ENCODE data around the gene AREL1. TPM values are rescaled to one million over a fixed set of nuclear protein-coding genes. Genes with fewer than 3 reads are reported as not detected.

Gene AREL1
- total RNA-seq, 1 experiment from 2014 or later, result 44.7 TPM

- H3K27me3 ChIP-seq (ENCODE audit: control insufficient read depth, insufficient read depth, low read length), result no peaks in the 10 kb centered on the region
- in situ Hi-C loops (cut with HindIII; ENCODE audit: low pct_unique_long_range_greater_than_20kb, low sequenced_read_pairs), result no loop called here
- ChIA-PET POLR2A (no interaction called here), CTCF (no interaction called here)
- H3K36me3 ChIP-seq (ENCODE audit: control insufficient read depth, insufficient read depth, low read length), result peaks cover 9% of the 10 kb centered on the region
- ATAC-seq, result no peak
- H3K4me3 ChIP-seq (ENCODE audit: low read depth in 2 of 2, low read length in 2 of 2), result no peak overlapping the region
- TF ChIP-seq, protein P1, sequence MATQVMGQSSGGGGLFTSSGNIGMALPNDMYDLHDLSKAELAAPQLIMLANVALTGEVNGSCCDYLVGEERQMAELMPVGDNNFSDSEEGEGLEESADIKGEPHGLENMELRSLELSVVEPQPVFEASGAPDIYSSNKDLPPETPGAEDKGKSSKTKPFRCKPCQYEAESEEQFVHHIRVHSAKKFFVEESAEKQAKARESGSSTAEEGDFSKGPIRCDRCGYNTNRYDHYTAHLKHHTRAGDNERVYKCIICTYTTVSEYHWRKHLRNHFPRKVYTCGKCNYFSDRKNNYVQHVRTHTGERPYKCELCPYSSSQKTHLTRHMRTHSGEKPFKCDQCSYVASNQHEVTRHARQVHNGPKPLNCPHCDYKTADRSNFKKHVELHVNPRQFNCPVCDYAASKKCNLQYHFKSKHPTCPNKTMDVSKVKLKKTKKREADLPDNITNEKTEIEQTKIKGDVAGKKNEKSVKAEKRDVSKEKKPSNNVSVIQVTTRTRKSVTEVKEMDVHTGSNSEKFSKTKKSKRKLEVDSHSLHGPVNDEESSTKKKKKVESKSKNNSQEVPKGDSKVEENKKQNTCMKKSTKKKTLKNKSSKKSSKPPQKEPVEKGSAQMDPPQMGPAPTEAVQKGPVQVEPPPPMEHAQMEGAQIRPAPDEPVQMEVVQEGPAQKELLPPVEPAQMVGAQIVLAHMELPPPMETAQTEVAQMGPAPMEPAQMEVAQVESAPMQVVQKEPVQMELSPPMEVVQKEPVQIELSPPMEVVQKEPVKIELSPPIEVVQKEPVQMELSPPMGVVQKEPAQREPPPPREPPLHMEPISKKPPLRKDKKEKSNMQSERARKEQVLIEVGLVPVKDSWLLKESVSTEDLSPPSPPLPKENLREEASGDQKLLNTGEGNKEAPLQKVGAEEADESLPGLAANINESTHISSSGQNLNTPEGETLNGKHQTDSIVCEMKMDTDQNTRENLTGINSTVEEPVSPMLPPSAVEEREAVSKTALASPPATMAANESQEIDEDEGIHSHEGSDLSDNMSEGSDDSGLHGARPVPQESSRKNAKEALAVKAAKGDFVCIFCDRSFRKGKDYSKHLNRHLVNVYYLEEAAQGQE (IDR thresholded peaks at IDR 0.05; ENCODE audit: insufficient read depth in 1 of 2, low read depth in 2 of 2, low read length in 1 of 2), result no peak
- TF ChIP-seq POLR2AphosphoS5 (IDR thresholded peaks at IDR 0.05; ENCODE audit: low read depth, low read length) (no peak), SIN3A (IDR thresholded peaks at IDR 0.05; ENCODE audit: borderline replicate concordance, insufficient read depth, low read depth, low read length) (no peak), CTCF (IDR thresholded peaks at IDR 0.05) (no peak), TCF7L2 (IDR thresholded peaks at IDR 0.05; ENCODE audit: low read depth, low read length) (no peak)
- no peaks in the 10 kb centered on the region for H3K4me1 ChIP-seq (ENCODE audit: control insufficient read depth, insufficient read depth, low read length)
- intact Hi-C loops (cut with micrococcal nuclease; ENCODE audit: unreplicated experiment), result loop anchor here (10.0 kb wide), 1 partner anchor 70 kb away; the partner anchor contains the start of gene LTBP2
- no TSS peak for BruUV-seq (replicated peaks)
- DNase-seq (ENCODE audit: low read depth, low spot score), result no peak
- H3K27ac ChIP-seq (ENCODE audit: low read length), result no peak overlapping the region
- no peaks in the 10 kb centered on the region for H3K9me3 ChIP-seq (ENCODE audit: control insufficient read depth, insufficient read depth, low read depth, low read length)
Measured at GRCh38 chr14:74685056-74685455, 27.8 kb downstream of the AREL1 start.

DNA sequence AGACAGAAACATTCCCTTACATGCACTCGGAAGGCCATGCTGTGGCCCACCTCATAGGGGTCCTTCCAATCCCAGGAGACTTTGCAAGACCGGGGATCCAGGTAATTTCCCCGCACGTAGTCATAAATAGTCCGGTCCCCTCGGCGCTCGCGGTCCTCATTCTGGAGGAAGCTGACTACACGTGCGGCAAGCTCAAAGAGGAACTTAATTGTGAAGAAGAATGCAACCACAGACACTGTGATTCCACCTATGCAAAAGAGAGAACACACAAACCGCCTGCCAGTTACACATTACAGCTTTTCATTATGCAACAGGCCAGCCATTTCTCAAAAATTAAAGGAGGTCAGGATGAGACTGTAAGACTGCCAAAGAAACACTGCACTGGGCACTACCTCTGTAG lies 28.4 kb downstream of the AREL1 start:
- Histone ChIP-seq H3K4me1 (ENCODE audit: control insufficient read depth, insufficient read depth, low read length) (no peaks in the 10 kb centered on the region), H3K4me3 (ENCODE audit: low read depth in 2 of 2, low read length in 2 of 2) (no peak overlapping the region), H3K9me3 (ENCODE audit: control insufficient read depth, insufficient read depth, low read depth, low read length) (no peaks in the 10 kb centered on the region), H3K36me3 (ENCODE audit: control insufficient read depth, insufficient read depth, low read length) (peaks cover 9% of the 10 kb centered on the region), H3K27ac (ENCODE audit: low read length) (no peak overlapping the region), H3K27me3 (ENCODE audit: control insufficient read depth, insufficient read depth, low read length) (no peaks in the 10 kb centered on the region)
- intact Hi-C loops (cut with micrococcal nuclease; ENCODE audit: unreplicated experiment) (loop anchor here (10.0 kb wide), 1 partner anchor 70 kb away; the partner anchor contains the start of gene LTBP2), in situ Hi-C loops (cut with HindIII; ENCODE audit: low pct_unique_long_range_greater_than_20kb, low sequenced_read_pairs) (no loop called here)
- BruUV-seq (replicated peaks), result no TSS peak
- DNase-seq (ENCODE audit: low read depth, low spot score), result no peak
- no peak for ATAC-seq
- TF ChIP-seq CTCF (IDR thresholded peaks at IDR 0.05) (no peak), SIN3A (IDR thresholded peaks at IDR 0.05; ENCODE audit: borderline replicate concordance, insufficient read depth, low read depth, low read length) (no peak), POLR2AphosphoS5 (IDR thresholded peaks at IDR 0.05; ENCODE audit: low read depth, low read length) (no peak), TCF7L2 (IDR thresholded peaks at IDR 0.05; ENCODE audit: low read depth, low read length) (no peak)
- TF ChIP-seq, protein P1 (IDR thresholded peaks at IDR 0.05; ENCODE audit: insufficient read depth in 1 of 2, low read depth in 2 of 2, low read length in 1 of 2), result no peak
- ChIA-PET POLR2A (no interaction called here), CTCF (no interaction called here)
